Stimulated activated CD4-positive, alpha-beta T cell treated with anti-CD3 and anti-CD28 coated beads, Interleukin-15, amount 100 ng/mL, for 48 hours (primary cell): ENCODE data around the gene TANGO6.
"Not testable (repeated sequence)": the region's sequence is repeated elsewhere in the genome, so short reads cannot be mapped to it uniquely, and the experiment has no call there.

Experiments used
- DNase-seq, 2 donors: peaks; one replicate each; pipeline ENCODE4 v3.0.0-alpha.2; 2020; ENCODE audit warnings: low read depth in 2 of 2

TANGO6 gene

DNA sequence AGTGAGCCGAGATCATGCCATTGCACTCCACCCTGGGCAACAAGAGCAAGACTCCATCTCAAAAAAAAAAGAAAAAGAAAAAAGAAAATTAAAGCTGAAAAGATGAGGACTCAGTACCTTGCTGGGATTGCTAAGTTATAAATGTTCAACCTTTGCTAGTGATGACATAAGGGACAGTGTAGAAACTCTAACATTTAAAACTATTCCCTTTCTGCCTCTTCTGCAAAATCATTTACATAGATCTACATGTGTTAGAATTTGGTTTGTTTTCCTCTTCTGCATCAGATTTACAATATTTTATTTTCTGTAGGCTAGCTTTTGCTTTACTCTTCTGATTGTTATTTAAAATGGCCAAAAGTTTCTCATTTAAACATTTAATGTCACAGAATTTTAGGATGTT lies 212.6 kb downstream of the TANGO6 start:
- no peak for DNase-seq

DNA sequence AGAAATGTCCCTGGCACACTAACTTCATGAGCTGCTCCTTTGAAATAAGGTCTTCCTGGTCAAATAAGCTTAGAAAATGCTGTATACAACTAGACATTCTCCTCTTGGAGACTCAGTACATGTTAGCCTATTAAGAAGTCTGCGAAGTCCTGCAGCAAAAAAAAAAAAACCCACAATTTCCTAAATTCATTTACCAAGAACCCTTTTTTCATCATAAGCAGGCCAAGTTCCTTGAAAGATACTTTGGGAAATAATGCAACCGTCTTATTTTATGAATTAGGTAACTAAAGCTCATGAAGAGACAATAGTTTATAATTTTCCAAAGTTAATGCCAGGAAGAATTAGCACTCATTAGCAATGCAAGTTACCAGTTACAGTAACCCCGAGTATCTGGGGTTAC lies 213.1 kb downstream of the TANGO6 start:
- DNase-seq = no peak

DNA sequence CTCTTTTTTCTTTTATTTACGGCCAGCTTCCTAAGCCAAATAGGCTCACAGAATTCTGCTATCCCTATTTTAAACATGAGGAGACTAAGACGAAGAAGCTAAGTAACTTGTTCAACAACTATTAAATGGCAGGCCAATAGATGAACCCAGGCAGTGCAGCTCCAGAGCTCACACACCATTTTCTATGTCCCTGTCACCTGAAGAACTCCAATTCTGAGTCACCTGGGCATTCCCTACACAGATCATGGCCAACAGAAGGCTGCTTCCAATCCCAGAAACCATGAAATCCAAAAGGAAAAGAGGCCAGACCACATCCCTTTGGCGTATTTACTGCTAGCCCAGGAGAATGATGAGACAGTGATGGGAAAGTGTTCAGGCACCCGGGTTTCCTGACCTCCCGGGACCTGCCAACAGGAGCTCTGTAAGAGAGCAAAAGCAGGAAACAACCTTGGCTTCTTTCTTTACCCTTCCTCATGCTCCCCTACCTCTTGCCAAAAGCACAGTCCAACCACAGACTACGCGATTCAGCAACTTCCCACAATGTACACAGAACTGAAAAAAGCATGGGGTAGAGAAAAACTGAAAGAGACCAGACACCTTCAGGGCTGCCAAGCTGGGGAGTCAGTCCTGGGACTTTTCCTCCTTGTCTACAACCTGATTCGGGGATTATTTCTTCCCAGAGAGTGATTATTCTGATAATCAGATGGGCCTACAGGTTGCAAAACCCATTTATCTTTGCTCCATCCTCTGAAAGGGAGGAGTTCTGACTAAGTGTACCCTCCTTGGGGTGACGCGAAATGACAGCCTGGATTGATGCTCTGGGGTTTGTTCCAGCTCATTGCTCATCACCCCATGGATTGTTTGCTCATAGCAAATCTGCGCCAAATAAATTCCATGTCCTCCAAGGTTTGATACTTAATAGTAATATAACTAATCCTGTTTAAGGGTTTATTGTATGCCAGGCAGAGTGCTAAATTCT lies 214.4 kb downstream of the TANGO6 start:
- no peak for DNase-seq

DNA sequence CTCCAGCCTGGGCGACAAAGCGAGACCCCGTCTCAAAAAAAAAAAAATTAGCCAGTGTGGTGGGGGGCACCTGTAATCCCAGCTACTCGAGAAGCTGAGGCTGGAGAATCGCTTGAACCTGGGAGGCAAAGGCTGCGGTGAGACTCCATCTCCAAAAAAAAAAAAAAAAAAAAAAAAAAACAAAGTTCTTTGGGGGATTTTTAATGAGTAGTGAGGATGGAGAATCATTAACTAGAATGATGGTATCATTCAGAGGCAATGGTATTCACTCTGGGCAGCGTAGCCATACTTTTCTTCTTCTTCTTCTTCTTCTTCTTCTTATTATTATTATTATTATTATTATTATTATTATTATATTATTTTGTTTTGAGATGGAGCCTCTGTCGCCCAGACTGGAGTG lies 220.2 kb downstream of the TANGO6 start:
- not testable (repeated sequence) for DNase-seq

DNA sequence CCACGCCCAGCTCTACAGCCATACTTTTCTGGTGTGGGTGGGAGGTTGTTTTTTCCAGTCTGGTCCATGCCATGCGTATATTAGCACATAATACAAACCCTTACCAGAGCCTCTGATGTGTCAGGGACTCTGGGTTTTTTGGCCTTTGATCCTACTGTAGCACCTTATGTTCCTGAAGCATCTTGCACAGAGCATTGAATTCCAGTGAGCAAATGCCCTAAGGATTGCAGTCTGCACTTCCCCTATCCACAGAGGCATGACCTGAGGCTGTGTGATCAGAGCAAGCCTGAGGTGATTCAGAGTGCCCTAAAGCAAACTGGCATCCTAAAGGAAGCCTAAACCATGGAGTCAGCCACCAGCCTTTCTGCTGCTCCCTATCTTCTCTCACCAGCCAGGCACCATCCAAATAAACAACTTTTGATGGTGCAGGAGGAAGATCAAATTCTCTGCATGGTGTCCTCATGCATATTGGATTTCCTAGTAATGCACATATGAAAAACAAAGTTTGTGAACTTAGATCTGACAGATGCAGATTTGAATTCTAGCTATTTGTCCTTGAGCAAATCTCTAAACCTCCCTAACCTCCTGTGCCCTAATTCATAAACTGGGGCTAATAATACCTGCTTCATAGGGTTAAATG lies 220.9 kb downstream of the TANGO6 start:
- no peak for DNase-seq

DNA sequence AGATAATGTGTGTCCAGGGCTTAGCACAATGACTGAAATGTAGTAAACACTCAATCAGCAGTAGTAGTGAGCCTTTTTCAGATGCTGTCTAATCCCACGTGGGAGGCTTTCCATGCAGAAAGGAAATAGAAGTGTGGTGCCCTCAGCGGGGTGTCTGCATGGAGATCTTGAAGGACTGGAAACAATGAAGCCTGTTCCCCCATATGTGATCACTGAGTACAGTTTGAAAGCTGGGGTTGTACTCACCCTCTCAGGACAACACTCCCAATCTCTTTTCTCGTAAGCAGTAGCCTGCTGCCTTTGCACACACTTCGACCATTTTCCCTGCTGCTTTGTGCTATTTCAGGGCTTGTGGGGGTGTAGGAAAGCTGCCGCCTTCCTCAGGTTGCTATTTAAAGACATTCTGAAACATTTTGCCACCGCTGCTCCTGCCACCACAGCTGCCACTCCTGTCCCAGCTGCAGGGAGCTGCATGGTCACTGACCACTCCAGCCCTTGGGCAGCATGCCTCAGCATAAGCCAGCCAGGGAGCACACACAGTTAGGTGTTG lies 221.5 kb downstream of the TANGO6 start:
- no peak for DNase-seq

DNA sequence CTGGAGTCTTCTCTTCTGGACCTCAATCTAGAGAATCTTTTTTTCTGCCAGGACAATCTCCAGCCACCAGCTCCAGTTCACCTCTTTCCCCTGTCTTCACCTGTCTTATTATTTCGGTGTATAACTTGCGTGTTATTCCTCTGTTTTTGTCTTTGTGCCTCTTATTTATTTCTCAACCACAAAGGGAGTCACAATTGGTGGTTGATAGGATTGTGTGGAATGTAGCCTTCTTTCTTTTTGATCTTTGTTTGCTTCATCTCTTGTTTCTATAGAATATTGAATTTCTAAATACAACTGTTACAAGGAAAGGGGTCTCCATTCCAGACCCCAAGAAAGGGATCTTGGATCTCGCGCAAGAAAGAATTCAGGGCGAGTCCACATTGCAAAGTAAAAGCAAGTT lies 226.2 kb downstream of the TANGO6 start:
- DNase-seq = no peak

DNA sequence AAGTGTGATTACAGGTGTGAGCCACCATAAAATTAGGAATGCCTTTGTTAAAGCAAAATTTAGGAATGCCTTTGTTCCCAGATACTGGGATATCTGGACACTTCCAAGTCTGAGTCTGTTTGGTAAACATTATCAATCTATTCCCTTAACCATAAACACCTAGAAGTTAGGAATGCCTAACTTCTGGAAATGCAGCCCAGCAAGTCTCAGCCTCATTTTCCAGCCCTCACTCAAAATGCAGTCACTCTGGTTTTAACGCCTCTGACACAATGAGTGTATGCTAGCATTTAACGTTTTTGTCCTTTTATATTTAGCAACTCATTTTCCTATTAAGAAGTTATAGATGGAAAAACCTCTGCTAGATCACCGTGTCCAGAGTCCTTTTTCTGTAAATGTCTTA lies 227.7 kb downstream of the TANGO6 start:
- DNase-seq = no peak

DNA sequence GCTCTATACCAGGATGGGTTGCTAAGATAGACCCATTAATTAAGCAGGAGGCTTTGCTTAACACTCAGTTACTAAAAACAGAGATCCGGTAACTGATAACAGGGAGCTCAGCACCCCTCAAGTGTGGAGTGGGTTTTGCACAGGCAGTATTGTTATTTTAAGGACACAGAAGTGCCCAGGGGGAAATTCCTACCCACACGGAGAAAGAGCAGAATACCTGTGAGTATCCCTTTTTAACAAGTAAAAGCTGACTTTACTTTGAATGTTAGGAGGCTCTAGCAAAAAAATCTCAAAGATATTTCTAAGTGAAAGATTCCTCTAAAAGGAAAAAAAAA lies 229.3 kb downstream of the TANGO6 start:
- no peak for DNase-seq

DNA sequence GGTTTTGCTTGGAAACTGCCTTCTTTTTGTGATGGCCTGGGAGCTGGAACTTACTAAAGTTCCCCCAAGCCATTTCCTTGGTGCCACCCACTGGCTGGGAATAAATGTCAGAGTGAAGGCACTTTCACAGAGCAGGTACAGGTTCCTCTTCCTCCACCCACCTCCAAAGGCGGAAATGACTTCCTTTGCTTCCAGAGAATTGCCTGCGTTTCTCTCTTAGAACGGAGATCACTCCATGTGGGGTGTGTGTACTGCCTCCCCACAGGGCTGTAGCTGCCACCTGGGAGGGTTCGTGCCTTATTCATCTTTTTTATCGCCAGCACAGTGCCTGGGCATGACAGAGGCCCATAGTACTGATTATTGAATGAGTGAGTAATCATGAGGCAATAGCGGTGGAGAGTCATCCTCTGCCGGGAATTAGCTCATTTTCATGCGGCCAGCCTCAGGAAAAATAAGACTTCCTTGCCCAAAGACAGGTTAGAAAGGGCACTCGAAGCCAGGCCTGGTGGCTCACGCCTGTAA lies 229.9 kb downstream of the TANGO6 start:
- DNase-seq = no peak

DNA sequence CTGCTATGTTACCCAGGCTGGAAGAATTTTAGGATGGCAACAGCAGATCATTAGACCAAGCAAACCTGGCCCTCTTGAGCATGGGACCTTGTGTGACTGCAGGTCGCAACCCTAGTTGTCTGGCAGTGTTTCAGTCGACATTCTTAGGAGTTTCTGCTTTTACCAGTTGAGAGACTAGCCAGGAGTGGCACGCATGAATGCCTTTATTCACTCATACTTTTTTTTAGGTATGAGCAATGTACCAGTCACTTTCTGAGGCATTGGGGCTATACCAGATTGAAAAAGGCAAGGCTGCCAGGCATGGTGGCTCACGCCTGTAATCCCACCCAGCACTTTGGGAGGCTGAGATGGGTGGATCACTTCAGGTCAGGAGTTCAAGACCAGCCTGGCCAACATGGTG lies 233.9 kb downstream of the TANGO6 start:
- no peak for DNase-seq

DNA sequence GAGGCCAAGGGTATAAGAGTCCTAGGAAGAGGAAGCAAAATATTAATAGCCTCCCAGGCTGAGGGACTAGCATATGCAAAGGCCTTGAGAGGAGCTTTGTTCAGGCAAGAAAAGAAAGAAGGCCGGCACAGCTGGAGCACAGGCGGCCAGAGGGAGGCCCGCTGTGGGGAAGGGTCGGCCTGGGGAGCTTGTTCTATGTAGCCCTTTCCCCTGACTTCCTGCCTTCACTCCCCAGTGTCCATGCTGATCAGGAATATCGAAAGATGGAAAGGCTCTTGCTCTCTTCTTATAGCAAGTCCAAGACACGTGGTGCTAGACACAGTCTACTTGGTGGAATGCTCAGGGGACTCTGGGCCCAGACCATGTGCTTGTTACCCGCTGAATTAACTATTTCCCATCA lies 234.7 kb downstream of the TANGO6 start:
- DNase-seq = no peak

DNA sequence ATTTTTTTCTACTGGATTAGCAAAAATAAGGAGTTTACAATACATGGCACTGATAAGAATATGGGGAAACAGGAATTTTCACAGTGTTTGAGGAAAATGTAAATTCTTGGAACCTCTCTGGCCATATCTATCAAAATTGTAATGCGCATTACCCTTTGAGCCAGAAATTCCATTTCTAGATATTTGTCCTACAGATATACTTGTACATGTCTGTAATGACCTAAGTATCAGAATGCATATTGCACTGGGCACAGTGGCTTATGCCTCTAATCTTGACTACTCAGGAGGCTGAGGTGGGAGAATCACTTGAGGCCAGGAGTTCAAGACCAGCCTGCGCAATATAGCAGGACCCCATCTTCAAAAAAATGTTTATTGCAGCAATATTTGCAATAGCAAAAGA lies 236.4 kb downstream of the TANGO6 start:
- DNase-seq = no peak

DNA sequence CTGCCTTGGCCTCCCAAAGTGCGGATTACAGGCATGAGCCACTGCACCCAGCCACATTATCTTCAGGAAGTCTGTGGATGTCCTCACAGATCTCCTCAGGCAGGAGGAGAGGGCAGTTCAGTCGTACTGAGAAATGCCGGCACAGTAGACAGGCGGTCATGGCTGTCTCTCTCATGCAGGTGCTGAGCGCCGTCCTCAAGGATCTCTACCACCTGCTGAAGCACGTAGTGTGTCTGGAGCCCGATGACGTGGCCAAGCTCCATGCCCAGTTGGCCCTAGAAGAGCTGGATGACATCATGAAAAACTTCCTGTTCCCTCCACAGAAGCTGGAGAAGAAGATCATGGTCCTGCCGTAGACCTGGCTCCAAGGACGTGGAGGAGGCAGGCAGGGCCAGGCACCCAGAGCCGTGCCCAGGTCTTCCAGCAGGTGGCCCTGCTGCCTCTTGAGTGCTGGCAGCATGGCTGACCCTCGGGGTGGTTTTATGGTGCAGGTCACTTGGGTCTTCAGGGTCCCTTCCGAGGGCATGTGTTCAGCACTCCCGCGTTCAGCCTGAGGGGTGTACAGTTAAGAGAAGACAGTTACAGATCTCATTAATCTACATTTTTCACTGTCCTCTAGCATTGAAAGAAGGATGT lies 240.1 kb downstream of the TANGO6 start:
- DNase-seq = no peak

DNA sequence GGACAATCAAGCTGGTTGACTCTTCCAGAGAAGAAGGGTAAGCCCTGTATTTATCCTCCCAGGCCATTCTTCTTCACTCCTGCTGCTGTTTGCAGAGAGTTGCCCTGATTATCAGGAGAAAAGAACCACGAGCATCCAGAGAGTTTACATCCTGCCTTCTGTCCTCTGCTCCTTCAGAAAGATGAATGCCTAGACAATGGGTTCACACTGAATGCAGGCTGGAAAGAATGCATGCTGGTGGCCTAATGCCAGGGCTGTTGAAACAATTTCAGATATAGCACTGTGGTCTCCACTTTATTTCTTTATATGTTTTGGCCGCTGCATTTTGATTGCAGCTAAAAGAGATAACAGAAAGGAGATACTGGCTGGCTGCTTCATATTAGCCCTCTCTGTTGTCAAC lies 241.0 kb downstream of the TANGO6 start:
- DNase-seq = no peak

DNA sequence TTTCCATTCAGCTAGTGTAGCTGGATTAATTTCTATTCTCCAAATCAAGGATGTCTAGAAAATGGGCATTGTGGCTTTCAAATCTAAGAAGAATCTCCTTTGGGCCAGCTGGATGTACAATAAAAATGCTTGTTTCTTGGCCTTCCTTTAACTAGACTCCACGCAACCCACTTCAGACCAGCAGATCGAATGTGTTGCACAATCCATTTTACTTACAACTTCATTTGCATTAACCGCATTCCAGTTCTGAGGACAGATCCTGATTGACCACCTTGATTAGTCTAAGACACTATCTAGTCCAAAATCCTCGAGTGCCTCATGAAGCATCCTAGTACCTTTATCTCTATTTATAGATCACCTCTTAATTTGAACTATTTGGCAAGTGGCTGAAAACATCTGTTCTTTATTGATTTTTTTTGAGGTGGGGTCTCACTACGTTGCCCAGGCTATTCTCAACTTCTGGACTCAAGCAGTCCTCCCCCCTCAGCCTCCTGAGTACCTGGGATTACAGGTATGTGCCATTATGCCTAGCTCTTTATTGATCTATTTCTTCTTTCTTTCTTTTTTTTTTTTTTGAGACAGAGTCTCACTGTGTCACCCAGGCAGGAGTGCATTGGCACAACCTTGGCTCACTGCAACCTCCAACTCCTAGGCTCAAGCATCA lies 241.8 kb downstream of the TANGO6 start:
- DNase-seq = no peak

DNA sequence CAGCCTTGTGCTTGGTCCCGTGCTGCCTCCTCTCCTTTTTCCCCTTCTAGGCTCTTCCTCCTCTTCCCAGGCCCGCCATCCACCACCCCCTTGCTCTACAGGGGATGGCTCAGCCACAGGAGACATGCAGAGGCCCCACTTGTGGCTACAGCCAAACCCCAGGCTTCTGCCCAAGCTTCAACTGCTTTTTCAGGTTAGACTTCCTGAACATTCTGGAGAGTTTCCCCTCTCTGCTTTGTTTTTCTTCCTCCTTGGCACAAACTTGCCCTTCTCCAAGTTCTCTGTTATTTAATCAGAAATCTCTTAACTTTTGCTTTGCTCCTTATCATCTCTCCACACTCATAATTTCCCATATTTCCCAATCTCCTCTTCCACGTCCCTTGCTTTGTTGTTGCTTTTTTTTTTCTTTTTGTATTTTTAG lies 243.8 kb downstream of the TANGO6 start:
- no peak for DNase-seq

DNA sequence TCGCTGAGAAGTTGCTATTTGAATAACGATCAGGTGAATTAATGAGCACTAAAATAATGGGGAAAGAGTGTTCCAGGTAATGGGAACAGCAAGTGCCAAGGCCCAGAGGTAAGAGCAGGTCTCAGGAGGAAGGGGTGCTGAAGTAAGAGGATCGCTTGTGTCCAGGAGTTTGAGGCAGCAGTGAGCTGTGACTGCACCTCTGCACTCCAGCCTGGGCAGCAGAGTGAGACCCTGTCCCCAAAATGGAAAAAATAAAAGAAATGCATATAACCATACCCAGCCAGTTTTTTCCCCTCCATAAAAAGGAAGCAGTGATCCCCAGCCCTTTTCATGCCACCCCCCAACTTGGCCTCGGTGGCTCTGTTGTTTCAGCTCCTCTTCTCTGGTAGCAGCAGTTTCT lies 245.4 kb downstream of the TANGO6 start:
- no peak for DNase-seq

DNA sequence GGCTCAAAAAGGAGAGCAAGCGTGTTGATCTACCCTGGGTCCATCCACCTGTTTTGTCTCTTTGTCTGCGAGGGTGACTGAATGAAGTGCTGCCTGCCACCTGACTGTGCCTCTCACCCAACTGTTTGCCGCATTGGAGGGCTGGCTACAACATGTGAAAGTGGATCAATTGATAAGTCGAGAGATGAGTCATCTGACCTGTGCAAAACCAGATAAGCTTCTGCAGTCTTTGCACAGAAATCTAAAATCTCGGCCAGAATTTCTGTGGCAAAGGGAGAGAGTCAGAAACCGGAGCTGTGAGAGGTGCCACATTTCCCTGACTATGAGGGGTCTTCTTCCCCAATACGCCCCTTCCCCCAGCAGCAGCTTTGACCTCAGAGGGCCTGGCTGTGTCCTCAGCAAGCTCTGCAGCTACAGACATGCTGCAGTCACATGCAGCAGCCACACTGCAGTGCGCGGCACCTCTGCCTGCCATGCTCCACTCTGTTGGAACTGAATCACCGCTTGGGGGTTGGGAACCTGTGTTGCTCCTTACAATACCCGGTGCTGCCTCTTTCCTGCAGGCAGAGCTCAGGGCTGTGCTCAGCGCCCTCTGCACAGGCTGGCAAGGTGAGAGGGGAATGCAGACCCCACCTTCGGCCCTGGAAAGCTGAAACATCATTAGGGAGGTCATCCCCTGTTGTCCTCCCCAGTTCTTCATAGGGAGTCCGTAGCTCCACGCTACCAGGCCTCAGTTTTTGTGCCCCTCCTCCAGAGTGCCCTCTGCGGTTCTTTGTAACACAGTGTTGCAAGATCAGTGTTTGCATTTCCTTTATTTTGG lies 246.0 kb downstream of the TANGO6 start:
- DNase-seq = no peak

DNA sequence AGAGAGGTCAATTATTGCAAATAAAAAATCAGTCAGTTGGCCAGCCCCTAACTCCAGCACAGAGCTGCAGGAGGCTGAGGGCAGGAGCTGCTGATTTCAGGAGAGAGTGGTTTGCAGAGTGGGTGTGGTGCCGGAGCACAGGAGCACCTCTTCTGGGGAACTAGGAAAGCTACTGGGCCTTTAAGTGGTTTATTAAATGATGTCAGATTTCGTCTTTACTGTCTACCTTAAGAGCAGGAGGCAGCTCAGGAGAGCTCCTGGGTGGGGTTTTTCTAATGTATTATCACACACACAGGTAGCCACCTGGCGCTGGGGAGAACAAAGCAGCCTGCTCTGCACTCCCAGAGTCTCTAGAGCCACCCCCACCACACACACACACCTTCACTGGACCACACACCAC lies 250.6 kb downstream of the TANGO6 start:
- no peak for DNase-seq

DNA sequence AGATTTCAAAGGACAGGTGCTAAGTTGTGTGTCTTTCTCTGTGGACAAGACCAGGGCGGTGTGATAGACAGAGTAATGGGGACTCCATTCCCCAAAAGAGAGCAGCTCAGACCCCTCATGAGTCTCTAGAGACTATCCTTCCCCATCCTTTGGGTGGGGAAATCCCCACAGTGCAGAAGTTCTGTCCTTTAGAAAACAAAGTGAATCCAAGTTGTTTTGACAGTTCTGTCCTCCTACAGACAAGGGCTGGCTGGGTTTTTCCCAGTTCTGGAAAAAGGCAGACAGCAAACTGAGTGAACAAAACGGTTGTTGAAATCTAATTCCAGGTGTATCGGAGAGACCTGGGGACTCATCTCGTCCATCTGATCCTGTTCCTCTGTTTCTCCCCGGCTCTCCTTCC lies 251.2 kb downstream of the TANGO6 start:
- DNase-seq = no peak
